ENCODE measurements around the gene BMAL2.

GRCh38 chr12:27285403-27285802 is 47.2 kb upstream of the BMAL2 start:
- TF ChIP-seq CTCF (IDR thresholded peaks at IDR 0.05) (no peak), POLR2A (IDR thresholded peaks at IDR 0.05) (no peak)

All from thyroid gland (tissue), 4 donors.